UCSD-AML1 (cell line): Measurements from ENCODE around the gene NSMCE3.
A peak's percentile ranks its signal among the peaks of the same experiment; 100 is the strongest.

Experiments used
- DNase-seq: peaks from one replicate; lab custom pipeline; 2025; ENCODE audit not compliant: unreplicated experiment; lab: John Stamatoyannopoulos, UW

NSMCE3 gene

DNA sequence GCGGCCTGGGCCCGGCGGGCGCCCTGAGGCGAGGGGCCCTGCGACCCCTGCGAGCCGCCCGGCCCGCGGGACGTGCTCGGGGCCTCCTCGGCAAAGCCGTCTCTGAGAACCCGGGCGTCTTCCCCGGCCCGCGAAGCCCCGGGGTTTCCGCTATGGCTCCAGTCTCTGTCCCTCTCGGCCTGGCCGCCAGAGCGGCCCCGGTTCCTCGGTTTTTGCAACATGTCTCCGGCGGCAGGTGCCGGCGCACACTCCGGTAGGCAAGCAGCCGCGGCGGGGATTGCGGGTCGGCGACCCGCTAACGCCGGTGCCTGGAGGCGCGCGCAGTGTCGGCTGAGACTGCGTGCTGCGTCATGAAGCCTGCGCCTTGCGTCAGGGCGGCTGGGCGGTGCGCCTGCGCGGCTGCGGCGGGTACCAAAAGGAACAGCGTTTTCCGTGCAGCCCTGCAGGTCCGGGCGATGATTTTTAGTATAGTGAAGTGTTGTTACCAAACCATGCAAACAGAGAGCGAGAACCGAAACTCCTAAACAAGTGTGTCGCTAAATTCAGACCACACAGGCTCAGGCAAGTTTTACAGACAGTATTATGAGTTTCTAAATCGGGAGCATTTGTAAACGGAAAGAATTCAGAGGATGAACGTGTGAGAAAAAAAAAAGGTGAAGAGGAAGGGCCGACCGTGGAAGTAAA is at the start of gene NSMCE3:
Gene NSMCE3, minus strand, starts transcription at position 338 of the 684 bp plus-strand sequence. Its CDS starts 117 bp downstream, at position 221.
- peak; percentile 92 for DNase-seq

DNA sequence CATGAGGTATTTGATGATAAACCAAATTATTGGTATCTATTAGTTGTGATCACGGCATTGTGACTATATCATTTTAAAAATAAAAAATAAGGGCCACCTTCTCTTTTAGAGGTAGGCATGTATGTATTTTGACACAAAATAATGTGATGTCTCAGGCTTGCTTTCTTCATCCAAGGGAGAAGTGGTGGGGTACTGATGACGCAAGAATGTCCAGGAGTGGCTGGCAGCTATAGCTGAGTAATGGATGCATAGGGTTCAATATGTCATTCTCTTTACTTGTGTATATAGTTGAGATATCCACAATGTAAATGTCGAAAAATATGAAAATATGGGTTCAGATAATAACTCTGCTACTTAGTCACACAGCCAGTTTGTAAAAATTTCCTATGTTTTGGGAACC is 46.8 kb upstream of the NSMCE3 start:
- DNase-seq, result no peak

DNA sequence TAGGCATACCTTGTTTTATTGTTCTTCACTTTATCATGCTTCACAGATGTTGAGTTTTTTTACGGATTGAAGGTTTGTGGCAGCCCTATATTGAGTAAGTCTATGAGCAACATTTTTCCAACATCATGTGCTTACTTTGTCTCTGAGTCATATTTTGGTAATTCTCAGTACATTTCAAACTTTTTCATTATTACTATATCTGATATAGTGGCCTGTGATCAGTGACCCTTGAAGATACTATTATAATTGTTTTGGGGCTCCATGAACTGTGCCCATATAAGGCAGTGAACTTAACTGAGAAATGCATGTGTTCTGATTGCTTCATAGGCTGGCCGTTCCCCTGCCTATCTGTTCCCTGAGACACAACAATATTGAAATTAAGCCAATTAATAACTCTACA is 42.8 kb upstream of the NSMCE3 start:
- no peak for DNase-seq

DNA sequence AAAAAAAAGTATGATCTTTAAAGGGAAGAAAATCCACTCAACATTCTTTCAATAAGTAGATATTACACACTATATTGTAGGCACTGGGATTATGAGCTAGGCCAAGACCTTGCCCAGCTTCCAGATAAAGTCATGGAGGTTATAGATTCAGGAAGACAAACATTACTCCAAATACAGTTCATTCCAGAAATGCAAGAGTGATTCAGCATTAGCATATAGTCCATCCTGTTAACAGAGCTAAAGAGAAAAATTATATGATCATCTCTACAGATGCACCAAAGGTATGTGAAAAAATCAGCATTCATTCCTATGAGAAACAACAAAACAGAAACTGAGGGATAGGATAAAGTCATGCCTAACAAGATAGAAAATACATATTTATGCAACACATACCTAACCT is 42.1 kb upstream of the NSMCE3 start:
- no peak for DNase-seq

DNA sequence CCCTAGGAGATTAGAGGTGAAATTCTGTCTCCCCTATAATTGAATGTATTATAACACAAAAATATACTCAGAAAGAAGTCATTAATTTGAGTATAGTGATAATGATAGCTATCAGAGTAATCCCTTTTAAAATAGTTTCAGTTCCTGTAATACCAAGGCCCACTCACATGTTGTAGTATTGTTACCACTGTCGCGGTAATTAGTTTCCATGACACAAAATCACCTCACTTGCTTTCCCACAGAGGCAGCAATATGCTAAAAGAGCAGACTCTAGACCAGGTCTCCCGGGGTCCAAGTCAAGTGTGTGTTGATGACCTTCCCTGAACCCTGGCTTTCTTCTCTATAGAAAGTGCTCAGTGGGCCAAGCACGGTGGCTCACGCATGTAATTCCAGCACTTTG is 39.5 kb upstream of the NSMCE3 start:
- DNase-seq, result no peak

DNA sequence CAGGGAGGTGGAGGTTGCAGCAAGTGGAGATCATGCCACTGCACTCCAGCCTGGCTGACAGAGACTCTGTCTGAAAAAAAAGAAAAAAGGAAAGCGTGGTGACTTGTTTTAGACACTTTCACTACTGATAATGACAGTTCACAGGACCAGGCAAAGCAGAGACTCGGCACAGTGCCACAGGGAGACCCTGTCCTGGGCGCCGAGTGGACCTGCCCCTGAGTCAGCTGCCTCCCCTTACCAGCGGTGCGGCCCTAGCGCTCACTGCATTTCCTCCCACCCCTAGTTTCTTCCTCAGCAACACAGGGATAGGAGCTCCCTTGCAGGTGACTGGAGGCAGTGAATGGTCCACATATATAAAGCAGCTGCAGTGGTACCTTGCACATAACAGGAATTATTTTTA is 38.7 kb upstream of the NSMCE3 start:
- DNase-seq, result no peak

DNA sequence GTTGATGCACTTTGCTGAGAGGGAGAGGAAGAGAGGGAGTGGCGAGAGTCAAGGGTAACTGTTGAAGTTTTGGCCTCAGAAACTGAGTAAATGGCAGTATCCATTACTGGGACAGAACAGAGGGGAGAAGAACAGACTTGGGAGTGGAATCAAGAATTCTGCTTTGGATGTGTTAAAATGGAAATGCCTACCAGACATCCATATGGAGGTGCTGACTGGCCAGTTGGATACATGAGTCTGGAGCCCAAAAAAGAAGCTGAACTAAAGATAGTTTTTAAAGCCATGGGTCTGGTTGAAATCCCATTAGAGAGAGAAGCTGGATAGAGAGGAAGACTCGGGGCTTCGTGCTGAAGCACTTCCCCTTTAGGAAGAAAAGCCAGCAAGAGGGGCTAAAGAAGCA is 35.9 kb upstream of the NSMCE3 start:
- no peak for DNase-seq

DNA sequence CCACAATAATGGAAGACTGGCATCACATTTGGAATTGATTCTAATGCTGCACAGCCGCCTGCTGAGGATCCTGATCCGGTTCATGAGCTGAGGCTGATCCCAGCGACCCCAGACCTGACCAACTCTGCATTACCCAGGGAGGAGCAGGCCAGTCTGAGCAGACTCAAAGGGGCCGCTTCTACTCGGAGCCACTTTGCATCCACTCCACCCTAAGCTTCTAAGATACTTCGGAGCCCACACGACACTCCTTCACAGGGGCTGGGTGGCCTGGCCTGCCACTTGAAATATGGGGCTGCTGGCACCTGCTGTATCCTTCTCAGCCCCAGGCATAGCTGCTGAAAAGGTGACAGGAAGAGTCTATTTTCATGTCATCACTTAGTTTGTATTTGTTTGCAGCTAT is 33.2 kb upstream of the NSMCE3 start:
- no peak for DNase-seq

DNA sequence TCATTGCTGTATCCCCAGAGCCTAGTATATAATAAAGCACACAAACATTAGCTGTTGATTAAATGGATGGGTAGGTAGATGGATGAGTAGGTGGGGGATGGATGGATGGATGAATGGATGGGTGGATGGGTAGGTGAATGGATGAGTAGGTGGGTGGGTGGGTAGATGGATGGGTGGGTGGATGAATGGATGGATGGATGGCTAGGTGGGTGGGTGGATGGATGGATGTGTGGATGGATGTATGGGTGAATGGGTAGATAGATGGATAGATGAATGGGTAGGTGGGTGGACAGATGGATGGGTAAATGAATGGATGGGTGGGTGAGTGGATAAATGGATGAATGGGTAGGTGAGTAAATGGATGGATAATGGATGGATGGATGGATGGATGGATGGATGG is 30.2 kb upstream of the NSMCE3 start:
- DNase-seq, result no peak

DNA sequence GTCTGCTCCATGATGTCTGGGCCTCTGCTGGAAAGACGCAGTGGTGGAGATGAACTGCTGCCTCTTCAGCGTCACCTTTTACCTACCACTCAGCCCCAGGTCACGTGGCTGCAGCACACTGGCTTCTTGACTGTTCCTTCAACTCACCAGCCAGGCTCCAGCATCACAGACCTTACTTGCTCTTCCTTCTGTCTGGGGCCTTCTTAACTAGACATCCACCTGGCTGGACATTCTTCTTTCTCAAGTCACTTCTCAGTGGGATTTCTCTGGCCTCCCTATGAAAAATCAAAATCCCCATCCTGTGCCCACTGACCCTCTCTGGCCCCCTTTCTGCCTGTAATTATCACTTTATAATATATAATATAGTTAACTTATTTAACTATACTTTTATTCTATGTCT is 29.7 kb upstream of the NSMCE3 start:
- no peak for DNase-seq

DNA sequence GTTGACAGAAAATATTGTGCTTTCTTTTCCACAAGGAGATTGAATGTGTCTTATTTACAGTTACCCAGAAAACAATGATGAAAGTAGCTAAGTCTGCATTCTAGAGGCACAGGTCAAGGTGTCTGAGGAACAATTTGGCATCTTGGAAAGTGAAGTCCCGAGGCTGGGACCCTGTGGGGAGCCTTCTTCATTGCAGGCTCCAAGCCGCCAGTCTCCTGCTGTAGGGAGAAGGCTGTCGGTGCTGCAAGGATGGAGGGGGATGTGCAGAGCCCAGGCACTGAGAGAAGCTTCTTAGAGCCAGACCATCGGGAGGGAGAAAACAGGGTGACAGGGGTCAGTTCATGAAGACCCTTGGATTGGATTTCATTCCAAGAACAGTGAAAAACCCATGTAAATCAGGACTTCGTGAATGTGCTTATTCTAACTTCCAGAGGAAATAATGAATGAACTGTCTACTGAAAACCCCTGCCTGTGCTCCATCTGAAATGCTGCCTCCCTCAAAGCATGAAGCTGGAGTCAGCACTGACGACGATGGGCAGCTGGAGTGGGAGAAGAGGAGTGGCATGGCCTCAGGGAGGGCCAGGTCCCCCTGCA is 25.2 kb upstream of the NSMCE3 start:
- no peak for DNase-seq

DNA sequence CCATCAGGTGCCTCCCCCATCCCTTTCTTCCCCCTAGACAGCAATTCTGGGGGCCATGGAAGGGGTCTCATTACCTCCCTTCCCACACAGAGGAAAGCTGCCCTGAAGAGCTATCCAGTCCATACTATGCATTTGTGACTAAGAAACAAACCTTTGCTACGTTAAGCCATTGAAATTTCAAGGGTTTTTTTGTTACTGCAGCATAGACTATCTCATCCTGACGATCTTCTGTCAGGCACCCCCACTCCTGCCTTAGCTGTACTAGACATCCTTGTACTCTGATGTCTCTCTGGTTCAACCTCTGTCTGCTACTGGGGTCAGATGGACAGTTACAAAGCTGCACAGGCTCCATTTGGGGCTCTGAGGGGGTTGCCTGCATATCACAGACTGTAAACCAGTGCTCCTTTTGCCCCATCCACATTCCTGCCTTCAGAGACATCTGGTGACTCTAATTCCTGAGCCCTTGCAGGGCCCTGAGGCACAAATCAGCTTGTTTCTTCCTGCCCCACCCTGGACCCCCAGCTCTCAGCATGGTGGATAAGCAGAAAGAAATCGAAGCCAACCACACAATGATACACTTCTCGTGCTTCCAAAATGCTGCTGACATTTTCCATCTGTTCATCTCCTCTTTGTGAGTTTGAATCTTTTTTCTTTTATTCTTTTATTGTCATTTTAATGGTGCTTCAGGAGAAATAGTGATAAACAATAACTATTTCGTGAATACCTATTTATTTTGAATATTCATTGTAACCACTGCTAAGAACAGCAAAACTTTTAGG is 21.6 kb upstream of the NSMCE3 start:
- DNase-seq, result no peak

DNA sequence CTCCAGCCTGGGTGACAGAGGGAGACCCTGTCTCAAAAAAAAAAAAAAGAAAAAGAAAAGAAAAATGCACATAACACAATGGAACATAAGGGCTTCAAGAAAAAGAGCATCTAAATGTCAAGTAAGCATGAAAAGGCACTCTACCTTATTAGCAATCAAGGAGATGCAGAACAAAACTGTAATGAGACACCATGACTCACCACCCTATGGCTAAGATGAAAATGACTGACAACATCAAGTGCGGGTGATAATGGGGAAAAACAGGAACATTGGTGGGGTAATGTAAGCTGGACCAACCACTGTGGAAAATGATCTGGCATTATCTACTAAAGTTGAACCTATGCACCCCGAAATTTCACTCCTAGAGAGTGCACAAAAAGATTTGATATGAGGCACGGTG is 19.6 kb upstream of the NSMCE3 start:
- no peak for DNase-seq

DNA sequence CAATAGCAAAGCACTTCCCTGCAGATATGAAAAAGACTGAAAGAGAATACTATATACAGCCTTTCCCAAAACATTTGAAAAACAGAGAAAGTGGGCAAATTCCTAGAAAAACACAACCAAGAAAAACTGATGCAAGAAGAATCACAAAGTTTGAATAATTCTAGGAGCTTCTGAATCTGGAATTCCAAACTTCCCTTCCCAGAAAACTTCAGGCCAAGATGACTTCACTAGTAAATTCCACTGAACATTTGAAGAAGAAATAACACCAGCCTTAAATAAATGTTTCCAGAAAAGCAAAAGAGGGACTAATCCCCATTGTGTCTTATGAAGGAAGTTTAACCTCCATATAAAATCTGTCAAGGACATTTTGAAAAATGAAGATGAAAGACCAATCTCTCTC is 15.8 kb upstream of the NSMCE3 start:
- no peak for DNase-seq

DNA sequence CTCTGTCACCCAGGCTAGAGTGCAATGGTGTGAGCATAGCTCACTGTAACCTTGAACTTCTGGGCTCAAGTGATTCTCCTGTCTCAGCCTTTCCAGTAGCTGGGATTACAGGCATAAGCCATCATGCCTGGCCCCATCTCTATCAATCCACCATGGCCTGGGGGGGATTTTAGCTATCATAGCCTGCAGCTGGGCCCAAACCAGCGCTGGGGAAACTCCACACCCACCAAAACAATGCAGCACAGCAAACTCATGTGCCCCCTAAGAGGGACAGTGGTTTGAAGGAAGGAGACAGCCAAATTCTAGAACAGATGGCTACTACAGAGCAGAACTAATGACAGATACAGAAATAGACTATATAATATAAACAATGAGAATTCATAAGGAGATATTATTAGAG is 13.8 kb upstream of the NSMCE3 start:
- no peak for DNase-seq

DNA sequence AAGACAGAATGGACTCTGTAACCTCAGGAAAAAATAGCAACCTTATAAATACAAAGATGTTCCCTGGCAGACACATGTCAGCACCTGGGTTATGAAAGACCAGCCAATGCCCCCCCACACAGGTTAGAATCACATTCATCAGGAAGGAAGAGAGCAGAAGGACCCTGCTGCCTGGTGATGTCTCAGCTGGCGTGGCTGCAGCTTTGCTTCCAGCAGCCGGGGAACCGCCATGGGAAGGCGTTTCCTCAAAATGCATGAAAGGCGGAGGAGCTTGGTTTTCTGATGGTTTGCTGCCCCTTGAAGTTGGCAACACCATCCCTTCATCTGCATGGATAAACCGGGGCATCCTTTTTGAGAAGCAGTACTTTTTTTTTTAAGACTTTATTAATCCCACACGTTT is 10.9 kb upstream of the NSMCE3 start:
- no peak for DNase-seq

DNA sequence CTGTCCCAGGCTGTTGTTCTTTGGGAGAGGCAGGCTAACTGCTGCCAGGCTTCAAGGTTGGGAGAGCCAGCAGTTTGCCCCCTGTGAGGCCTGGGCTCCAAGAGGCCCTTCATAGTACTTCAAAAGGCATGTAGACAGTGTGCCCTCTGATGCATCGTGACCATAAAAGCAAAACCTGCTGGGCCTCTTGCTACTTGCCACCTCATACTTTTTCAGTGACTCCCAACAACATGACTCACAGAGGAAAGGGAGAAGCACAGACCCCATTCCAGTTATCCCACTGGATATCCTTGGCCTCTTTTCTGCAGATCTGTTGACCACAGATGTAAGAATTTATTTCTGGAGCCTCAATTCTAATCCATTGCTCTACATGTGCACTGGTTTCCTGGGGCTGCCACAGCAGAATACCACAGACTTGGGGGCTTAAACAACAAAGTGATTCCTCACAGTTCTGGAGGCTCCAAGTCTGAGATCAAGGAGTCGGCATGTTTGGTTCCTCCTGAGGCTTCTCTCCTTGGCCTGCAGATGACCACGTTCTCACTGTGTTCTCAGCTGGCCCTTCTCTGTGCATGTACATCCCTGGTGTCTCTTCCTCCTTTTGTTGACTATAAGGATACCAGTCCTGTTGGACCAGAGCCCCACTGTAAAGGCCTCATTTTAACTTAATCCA is 8.9 kb upstream of the NSMCE3 start:
- no peak for DNase-seq

DNA sequence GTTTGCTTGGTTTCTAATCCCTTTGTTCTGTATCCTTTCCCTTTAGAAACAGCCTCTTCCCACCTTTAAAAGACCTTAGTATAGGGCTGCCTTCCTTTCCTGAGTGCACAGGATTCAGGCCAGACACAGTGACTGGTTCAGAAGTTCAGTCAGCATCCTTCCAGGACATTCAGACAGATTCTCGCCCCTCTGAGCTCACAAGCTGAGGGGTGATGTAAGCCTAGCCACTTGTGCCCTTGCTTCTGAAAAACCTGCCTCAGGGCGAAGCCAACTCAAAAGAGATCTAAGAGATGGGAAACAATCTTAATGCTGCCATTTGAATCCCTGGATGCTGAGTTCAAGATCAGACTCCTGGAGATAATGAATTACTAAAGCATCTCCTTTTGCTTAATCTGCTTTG is 6.7 kb upstream of the NSMCE3 start:
- no peak for DNase-seq

DNA sequence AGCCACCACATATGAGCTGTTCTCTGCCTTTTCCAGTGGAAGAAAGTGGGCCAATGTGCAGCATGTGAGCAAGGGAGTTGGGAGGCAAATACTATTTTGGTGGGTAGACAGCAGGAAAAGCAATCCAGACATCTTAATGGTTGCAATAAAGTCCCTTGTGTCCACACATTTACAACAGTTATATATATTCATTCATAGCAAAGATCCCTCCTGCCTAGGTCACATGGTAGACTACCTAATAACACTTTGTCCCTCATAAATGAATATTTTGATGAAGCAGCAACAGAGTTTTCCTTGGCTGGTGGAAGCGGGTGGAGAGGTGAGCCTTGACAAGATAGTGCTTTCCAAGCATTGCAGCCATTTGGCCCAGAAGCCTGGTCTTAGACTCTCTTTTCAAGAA is 6.2 kb upstream of the NSMCE3 start:
- DNase-seq, result no peak

DNA sequence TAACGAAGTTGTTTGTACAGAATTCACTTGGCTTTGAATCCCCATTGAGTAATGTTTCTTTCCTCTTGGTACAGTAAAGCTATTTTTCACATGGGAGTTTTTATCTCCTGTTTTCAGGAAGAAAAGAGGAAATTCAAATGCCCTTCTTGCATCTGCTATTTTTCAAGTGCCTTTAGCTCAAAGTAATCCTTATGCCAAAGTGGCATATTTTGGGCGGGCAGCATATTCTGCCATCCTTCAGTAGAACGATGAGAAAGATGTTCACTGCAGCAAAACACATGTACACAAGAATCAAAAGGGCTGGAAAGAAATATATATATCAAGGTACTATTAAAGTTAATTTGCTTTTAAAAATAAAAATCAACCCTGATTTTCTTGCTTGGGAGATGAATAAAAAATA is 5.3 kb upstream of the NSMCE3 start:
- no peak for DNase-seq

DNA sequence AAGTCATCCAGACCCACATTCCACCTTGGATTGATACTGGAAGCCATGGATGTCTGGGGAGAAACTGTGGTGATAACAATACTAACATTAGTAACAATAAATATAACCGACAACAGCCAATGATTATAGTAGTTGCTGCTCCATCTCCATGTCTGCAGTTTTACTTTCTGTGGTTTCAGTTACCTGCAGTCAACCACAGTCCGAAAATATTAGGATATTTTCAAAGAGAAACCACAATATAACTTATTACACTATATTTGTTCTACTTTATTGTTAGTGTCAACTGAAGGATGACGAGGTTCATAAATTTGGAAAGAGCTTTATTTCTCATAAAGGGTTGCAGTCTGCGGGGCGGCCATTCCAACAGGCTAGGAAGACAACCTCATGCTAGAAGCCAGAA is 2.6 kb upstream of the NSMCE3 start:
- no peak for DNase-seq

DNA sequence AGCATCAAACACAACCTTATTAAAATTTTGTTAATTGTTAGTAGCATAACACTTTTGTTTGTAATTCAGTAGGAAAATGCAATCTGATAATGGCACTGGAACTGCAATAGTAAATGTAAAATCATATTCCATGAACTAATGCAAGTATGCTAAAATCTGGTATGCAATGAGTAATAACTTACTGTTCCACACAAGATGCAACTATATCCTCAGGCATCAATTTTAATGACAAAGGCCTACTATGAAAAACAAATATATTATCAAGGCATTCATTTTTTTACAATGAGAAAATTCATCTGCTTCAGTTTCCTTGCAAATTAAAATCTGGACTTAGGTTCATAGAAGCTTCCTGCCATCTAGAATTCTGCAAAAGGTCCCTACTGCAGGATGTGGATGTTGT is 1.4 kb upstream of the NSMCE3 start:
- no peak for DNase-seq
